Measurements from ENCODE around the gene HSPBAP1. TPM values are rescaled to one million over a fixed set of nuclear protein-coding genes. Genes with fewer than 3 reads are reported as not detected.

HSPBAP1 gene
- total RNA-seq, 1 experiment from 2014 or later = 12.7 TPM

Other genes starting within 250 kb of the HSPBAP1 start
- 11.9 and 26.3 TPM in 2 replicates for gene PARP9, start 229.5 kb downstream of the HSPBAP1 start, total RNA-seq (2014; rRNA removed; shearing (Covaris generic))
- gene DTX3L, start 229.5 kb downstream of the HSPBAP1 start, total RNA-seq (2014; rRNA removed; shearing (Covaris generic)) = 13.7 and 14.7 TPM in 2 replicates
- gene PARP15, start 216.2 kb downstream of the HSPBAP1 start, total RNA-seq (2014; rRNA removed; shearing (Covaris generic)) = under 0.01 TPM in 1 of 2 replicates, not detected in the other
- 36.9 and 57.2 TPM in 2 replicates for gene PARP14, start 113.0 kb downstream of the HSPBAP1 start, total RNA-seq (2014; rRNA removed; shearing (Covaris generic))
- gene SLC49A4, start 1.2 kb upstream of the HSPBAP1 start, total RNA-seq (2014; rRNA removed; shearing (Covaris generic)) = 17.5 and 18.3 TPM in 2 replicates
- gene SEMA5B, start 233.9 kb upstream of the HSPBAP1 start, total RNA-seq (2014; rRNA removed; shearing (Covaris generic)) = not detected in 2 replicates

All from Daoy (cell line).